ENCODE results near the gene KIF11. TPM values are rescaled to one million over a fixed set of nuclear protein-coding genes. Genes with fewer than 3 reads are reported as not detected.

Gene KIF11
- total and polyA plus RNA-seq, 2 of the 13 experiments (the other 11 are each of a cell fraction or from before 2014, with no cell fraction given) = 8.7 to 38.4 TPM

DNA sequence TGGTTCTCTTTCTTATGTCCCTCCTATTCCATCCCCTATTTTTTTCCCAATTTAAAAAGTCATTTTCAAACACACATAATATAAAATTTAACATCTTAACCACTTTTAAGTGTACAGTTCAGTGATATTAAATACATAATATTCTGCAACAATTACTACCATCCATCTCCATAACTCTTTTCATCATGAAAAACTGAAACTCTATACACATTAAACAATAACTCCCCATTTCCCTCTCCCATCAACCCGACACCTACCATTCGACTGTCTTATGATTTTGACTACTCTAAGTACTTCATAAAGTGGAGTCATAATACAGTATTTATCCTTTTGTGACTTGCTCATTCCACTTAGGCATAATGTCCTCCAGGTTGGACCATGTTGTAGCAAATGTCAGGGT, 2.6 kb downstream of the KIF11 start:
- ChIA-PET CTCF (ENCODE audit: low intra/inter-chr PET ratio, low total read pairs) (no interaction called here), POLR2A (no interaction called here)
- Histone ChIP-seq H3K9me3 (ENCODE audit: low read length) (no peaks in the 10 kb centered on the region), H3K4me1 (ENCODE audit: insufficient read depth, low read length) (peaks cover 47% of the 10 kb centered on the region), H3K4me2 (ENCODE audit: low read depth, low read length) (peak overlapping the region; percentile 74), H3K36me3 (replicated peaks in 1 of 2; ENCODE audit: control insufficient read depth in 1 of 2, insufficient read depth in 2 of 2, low read length in 2 of 2) (no peaks in the 10 kb centered on the region), H3K27ac (ENCODE audit: extremely low read length, insufficient read depth, low read length) (no peak overlapping the region), H3K9ac (ENCODE audit: insufficient read depth, low read depth, low read length) (peak overlapping the region; percentile 51; the same call in 1 of the 2 replicates), H3K4me3 (replicated peaks in 1 of 3; ENCODE audit: insufficient read depth in 1 of 3, low read depth in 2 of 3, low read length in 3 of 3) (peak overlapping the region in 2 of 3 experiments; percentile 88 to 91; a peak in 2 of 6 replicates), H4K20me1 (ENCODE audit: insufficient read depth, low read length) (no peaks in the 10 kb centered on the region), H3K27me3 (ENCODE audit: control insufficient read depth in 1 of 2, insufficient read depth in 2 of 2, low read length in 2 of 2) (no peaks in the 10 kb centered on the region; a peak in 1 of 5 replicates), H2AFZ (ENCODE audit: low read length) (no peak overlapping the region), H3K79me2 (ENCODE audit: insufficient read depth, low read length) (peaks cover 69% of the 10 kb centered on the region)
- no peak for DNase-seq (ENCODE audit: low spot score)
- no peak for ATAC-seq
- no peak for FAIRE-seq
- TF ChIP-seq ZNF382 (CRISPR knock-in tag; IDR thresholded peaks at IDR 0.05; ENCODE audit: borderline replicate concordance) = no peak
- in situ Hi-C loops (cut with HindIII; ENCODE audit: extremely low pct_ligation_motif_present, low pct_unique_long_range_greater_than_20kb) = no loop called here
- intact Hi-C loops (cut with micrococcal nuclease; ENCODE audit: unreplicated experiment) = loop anchor here (10.0 kb wide), 1 partner anchor 49 kb away; no protein-coding TSS in a partner anchor
- BruUV-seq (replicated peaks) = no TSS peak
- WGBS (ENCODE audit: low lambda C conversion rate) = 89% methylated on average over 2 of the region's 2 CpGs

DNA sequence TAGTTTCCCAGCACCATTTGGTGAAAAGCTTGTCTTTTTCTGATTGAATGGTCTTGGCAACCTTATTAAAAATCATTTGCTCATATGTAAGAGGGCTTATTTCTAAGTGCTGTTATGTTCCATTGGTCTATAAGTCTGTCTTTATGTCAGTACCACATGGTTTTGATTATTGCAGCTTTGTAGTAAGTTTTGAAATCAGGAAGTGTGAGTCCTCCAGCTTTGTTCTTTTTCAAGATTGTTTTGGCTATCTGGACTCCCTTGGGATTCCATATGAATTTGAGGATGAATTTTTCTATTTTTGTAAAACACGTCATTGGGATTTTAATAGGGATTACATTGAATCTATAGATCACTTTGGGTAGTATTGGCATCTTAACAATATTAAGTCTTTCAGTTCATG, 5.4 kb downstream of the KIF11 start:
- no peak overlapping the region for H3K27ac ChIP-seq (ENCODE audit: extremely low read length, insufficient read depth, low read length)
- peaks cover 59% of the 10 kb centered on the region for H3K4me1 ChIP-seq (ENCODE audit: insufficient read depth, low read length)
- H3K36me3 ChIP-seq (replicated peaks in 1 of 2; ENCODE audit: control insufficient read depth in 1 of 2, insufficient read depth in 2 of 2, low read length in 2 of 2) = no peaks in the 10 kb centered on the region
- H3K9ac ChIP-seq (ENCODE audit: insufficient read depth, low read depth, low read length) = no peak overlapping the region
- peaks cover 96% of the 10 kb centered on the region for H3K79me2 ChIP-seq (ENCODE audit: insufficient read depth, low read length)
- ChIA-PET CTCF (ENCODE audit: low intra/inter-chr PET ratio, low total read pairs) (no interaction called here), POLR2A (no interaction called here)
- DNase-seq (ENCODE audit: low spot score) (no peak), FAIRE-seq (no peak), ATAC-seq (no peak)
- no peak overlapping the region for H2AFZ ChIP-seq (ENCODE audit: low read length)
- no peak for TF ChIP-seq GABPB1 (CRISPR knock-in tag; IDR thresholded peaks at IDR 0.05)
- H3K4me3 ChIP-seq (replicated peaks in 1 of 3; ENCODE audit: insufficient read depth in 1 of 3, low read depth in 2 of 3, low read length in 3 of 3) = no peak overlapping the region
- no TSS peak for BruUV-seq (replicated peaks)
- 97% methylated on average over 1 of the region's 1 CpG for WGBS (ENCODE audit: low lambda C conversion rate)
- no peak overlapping the region for H3K4me2 ChIP-seq (ENCODE audit: low read depth, low read length)
- H3K9me3 ChIP-seq (ENCODE audit: low read length) = no peaks in the 10 kb centered on the region
- in situ Hi-C loops (cut with HindIII; ENCODE audit: extremely low pct_ligation_motif_present, low pct_unique_long_range_greater_than_20kb) (no loop called here), intact Hi-C loops (cut with micrococcal nuclease; ENCODE audit: unreplicated experiment) (loop anchor here (10.0 kb wide), 1 partner anchor 46 kb away; no protein-coding TSS in a partner anchor)
- no peaks in the 10 kb centered on the region for H4K20me1 ChIP-seq (ENCODE audit: insufficient read depth, low read length)
- H3K27me3 ChIP-seq (ENCODE audit: control insufficient read depth in 1 of 2, insufficient read depth in 2 of 2, low read length in 2 of 2) = no peaks in the 10 kb centered on the region; a peak in 1 of 5 replicates

Measured in HepG2 (cell line).